Loucy (cell line): ENCODE results near the gene GPRIN1.

Experiments used
- H2AFZ ChIP-seq: fragments of 200-600 bp; sonication (generic); 2 replicates; pipeline ENCODE4 v1.6.0; 2016; ENCODE audit warnings: antibody characterized with exemption, mild to moderate bottlenecking, low read length, moderate library complexity
- H3F3A ChIP-seq: fragments of 200-600 bp; 2 replicates; pipeline ENCODE4 v1.6.0; 2016; ENCODE audit warnings: antibody characterized with exemption, low read depth, mild to moderate bottlenecking
- H3K27me3 ChIP-seq: fragments of 200-600 bp; sonication (generic); 2 replicates; pipeline ENCODE4 v1.6.1; 2014; ENCODE audit warnings: low read length, mild to moderate bottlenecking; ENCODE audit not compliant: insufficient read depth, poor library complexity, severe bottlenecking
- H3K36me3 ChIP-seq: fragments of 200-600 bp; sonication (generic); 2 replicates; pipeline ENCODE4 v1.6.1; 2016; ENCODE audit warnings: low read length; ENCODE audit not compliant: insufficient read depth
- H3K4me1 ChIP-seq: fragments of 200-600 bp; sonication (generic); 2 replicates; pipeline ENCODE4 v1.5.1; 2014; ENCODE audit warnings: low read length, mild to moderate bottlenecking; ENCODE audit not compliant: insufficient read depth, poor library complexity, severe bottlenecking
- H3K4me2 ChIP-seq: fragments of 200-600 bp; sonication (generic); 2 replicates; pipeline ENCODE4 v1.6.0; 2014; ENCODE audit warnings: antibody characterized with exemption, low read length, low read depth, mild to moderate bottlenecking; ENCODE audit not compliant: poor library complexity, severe bottlenecking
- H3K4me3 ChIP-seq: fragments of 200-600 bp; sonication (generic); 2 replicates; pipeline ENCODE4 v1.5.1; 2014; ENCODE audit warnings: low read length, mild to moderate bottlenecking, mixed read lengths; ENCODE audit not compliant: poor library complexity, severe bottlenecking
- H3K79me2 ChIP-seq: fragments of 200-600 bp; sonication (generic); 2 replicates; pipeline ENCODE4 v1.6.1; 2014; ENCODE audit warnings: low read length; ENCODE audit not compliant: insufficient read depth
- H3K9ac ChIP-seq: fragments of 200-600 bp; sonication (generic); 2 replicates; pipeline ENCODE4 v1.6.0; 2014; ENCODE audit warnings: mild to moderate bottlenecking, low read depth, low read length, moderate library complexity; ENCODE audit not compliant: poor library complexity, severe bottlenecking
- H3K9me2 ChIP-seq: fragments of 200-600 bp; sonication (generic); replicated peaks from 2 replicates; pipeline ENCODE4 v1.6.1; 2016; ENCODE audit warnings: low read depth, low read length, mixed read lengths
- H3K9me3 ChIP-seq: fragments of 200-600 bp; sonication (generic); 2 replicates; pipeline ENCODE4 v1.6.1; 2014; ENCODE audit warnings: mild to moderate bottlenecking, antibody characterized with exemption, low read length, low read depth; ENCODE audit not compliant: insufficient read depth
- H4K20me1 ChIP-seq: fragments of 200-600 bp; sonication (generic); 2 replicates; pipeline ENCODE4 v1.6.0; 2014; ENCODE audit warnings: antibody characterized with exemption, low read length, mild to moderate bottlenecking; ENCODE audit not compliant: insufficient read depth, poor library complexity, severe bottlenecking
- CTCF ChIP-seq: fragments of 200-600 bp; sonication (generic); conservative IDR thresholded peaks from 2 replicates; pipeline ENCODE4 v1.5.1; 2014; ENCODE audit warnings: mild to moderate bottlenecking, antibody characterized with exemption, low read length
- EZH2phosphoT487 ChIP-seq: fragments of 200-600 bp; IDR thresholded peaks from 2 replicates; pipeline ENCODE4 v1.6.1; 2018; ENCODE audit warnings: antibody characterized with exemption, mild to moderate bottlenecking, moderate library complexity, borderline replicate concordance

GPRIN1 gene

GRCh38 chr5:176587398-176587797 is 22.6 kb downstream of the GPRIN1 start:
- H3K27me3 ChIP-seq: no peaks in the 10 kb centered on the region
- H3K4me1 ChIP-seq: no peaks in the 10 kb centered on the region
- H3K36me3 ChIP-seq: no peaks in the 10 kb centered on the region
- H3F3A ChIP-seq: no peaks in the 10 kb centered on the region
- TF ChIP-seq CTCF (no peak), EZH2phosphoT487 (no peak)
- no peaks in the 10 kb centered on the region for H3K79me2 ChIP-seq
- H3K9me2 ChIP-seq: no peaks in the 10 kb centered on the region
- peaks cover 6% of the 10 kb centered on the region; the same call in 1 of the 2 replicates for H3K9me3 ChIP-seq
- H3K4me2 ChIP-seq: no peak overlapping the region
- H3K9ac ChIP-seq: no peak overlapping the region
- H3K4me3 ChIP-seq: no peak overlapping the region
- H4K20me1 ChIP-seq: no peaks in the 10 kb centered on the region
- H2AFZ ChIP-seq: no peak overlapping the region

GRCh38 chr5:176583076-176583475 is 26.9 kb downstream of the GPRIN1 start:
- no peak for TF ChIP-seq EZH2phosphoT487
- TF ChIP-seq CTCF: no peak
- no peak overlapping the region for H2AFZ ChIP-seq
- H3K79me2 ChIP-seq: no peaks in the 10 kb centered on the region
- peaks cover 6% of the 10 kb centered on the region; the same call in 1 of the 2 replicates for H3K9me3 ChIP-seq
- H3K4me3 ChIP-seq: no peak overlapping the region
- H3K4me2 ChIP-seq: no peak overlapping the region
- H3K4me1 ChIP-seq: no peaks in the 10 kb centered on the region
- H4K20me1 ChIP-seq: no peaks in the 10 kb centered on the region
- no peaks in the 10 kb centered on the region for H3K36me3 ChIP-seq
- H3K27me3 ChIP-seq: no peaks in the 10 kb centered on the region
- H3K9ac ChIP-seq: no peak overlapping the region
- H3K9me2 ChIP-seq: no peaks in the 10 kb centered on the region
- no peaks in the 10 kb centered on the region for H3F3A ChIP-seq

- no peak overlapping the region for H3K9ac ChIP-seq
- H3K36me3 ChIP-seq: no peaks in the 10 kb centered on the region
- H3F3A ChIP-seq: no peaks in the 10 kb centered on the region
- no peak overlapping the region for H3K4me3 ChIP-seq
- H3K79me2 ChIP-seq: no peaks in the 10 kb centered on the region
- TF ChIP-seq CTCF: no peak
- TF ChIP-seq EZH2phosphoT487: no peak
- H3K9me2 ChIP-seq: no peaks in the 10 kb centered on the region
- H3K4me1 ChIP-seq: no peaks in the 10 kb centered on the region
- no peak overlapping the region for H2AFZ ChIP-seq
- no peak overlapping the region for H3K4me2 ChIP-seq
- H3K9me3 ChIP-seq: peaks cover 6% of the 10 kb centered on the region; the same call in 1 of the 2 replicates
- H3K27me3 ChIP-seq: no peaks in the 10 kb centered on the region
- H4K20me1 ChIP-seq: no peaks in the 10 kb centered on the region
Observed at GRCh38 chr5:176581361-176581760, 28.6 kb downstream of the GPRIN1 start.
